GM12801 (cell line): ENCODE results near the gene PI4K2A.

Experiments
- CTCF ChIP-seq: IDR thresholded peaks from one replicate; pipeline ENCODE4 v1.5.1; 2011; ENCODE audit warnings: control low read depth; ENCODE audit not compliant: insufficient read length; ENCODE audit errors: extremely low read depth

PI4K2A gene

GRCh38 chr10:97715259-97715874, 74.9 kb downstream of the PI4K2A start:
- TF ChIP-seq CTCF = no peak

GRCh38 chr10:97717627-97718026, 77.2 kb downstream of the PI4K2A start:
- TF ChIP-seq CTCF = no peak

- TF ChIP-seq CTCF = no peak
Observed at GRCh38 chr10:97718178-97718577, 77.7 kb downstream of the PI4K2A start.

- TF ChIP-seq CTCF = no peak
Observed at GRCh38 chr10:97718659-97719142, 78.2 kb downstream of the PI4K2A start.

- no peak for TF ChIP-seq CTCF
Observed at GRCh38 chr10:97719602-97720001, 79.1 kb downstream of the PI4K2A start.

- TF ChIP-seq CTCF = no peak
Observed at GRCh38 chr10:97721871-97722780, 81.7 kb downstream of the PI4K2A start.

GRCh38 chr10:97723001-97723400, 82.5 kb downstream of the PI4K2A start:
- TF ChIP-seq CTCF = no peak
